H1 (cell line): ENCODE data around the gene MLNR. TPM values are rescaled to one million over a fixed set of nuclear protein-coding genes. Genes with fewer than 3 reads are reported as not detected.

Experiments used
- CTCF ChIA-PET: fragments of 300-600 bp; sonication (Branson Sonifier 250); formaldehyde crosslinking; loops from one replicate; lab custom pipeline; 2021; ENCODE audit not compliant: partially characterized antibody; lab: Charles Lee
- POLR2A ChIA-PET: fragments of 300-600 bp; sonication (Branson Sonifier 250); formaldehyde crosslinking; loops from one replicate; lab custom pipeline; 2021; ENCODE audit warnings: inconsistent platforms; ENCODE audit not compliant: partially characterized antibody; lab: Charles Lee
- DNase-seq, 2 experiments: peaks; one replicate each; pipeline versions ENCODE4 v3.0.0 to v3.0.0-alpha.2; 2010 to 2022; ENCODE audit warnings: low spot score in 2 of 2, low read depth in 1 of 2, mixed read lengths in 1 of 2
- FAIRE-seq: peaks from 2 replicates; lab custom pipeline; 2011; peaks lifted over from hg19 to GRCh38; lab: Jason Lieb, UNC
- H2AFZ ChIP-seq: 2 replicates; pipeline ENCODE4 v1.8.1; 2012; ENCODE audit warnings: low read length, inconsistent platforms
- H2AK5ac ChIP-seq: 2 replicates; pipeline ENCODE4 v1.6.1; 2013; ENCODE audit warnings: low read depth, low read length
- H2BK120ac ChIP-seq: replicated peaks from 2 replicates; pipeline ENCODE3; 2013; ENCODE audit warnings: low read depth, low read length, inconsistent platforms
- H2BK12ac ChIP-seq: 2 replicates; pipeline ENCODE4 v1.6.1; 2013; ENCODE audit warnings: low read depth, low read length
- H2BK15ac ChIP-seq: 2 replicates; pipeline ENCODE4 v1.6.1; 2013; ENCODE audit warnings: low read length
- H2BK20ac ChIP-seq: 2 replicates; pipeline ENCODE4 v1.6.1; 2013; ENCODE audit warnings: low read length
- H2BK5ac ChIP-seq: 2 replicates; pipeline ENCODE4 v1.6.1; 2013; ENCODE audit warnings: low read depth, low read length
- H3K14ac ChIP-seq: 2 replicates; pipeline ENCODE4 v1.6.1; 2013; ENCODE audit warnings: inconsistent platforms; ENCODE audit not compliant: insufficient read length
- H3K18ac ChIP-seq: 2 replicates; pipeline ENCODE4 v1.6.1; 2013; ENCODE audit warnings: low read length; ENCODE audit errors: extremely low read depth
- H3K23ac ChIP-seq: 2 replicates; pipeline ENCODE4 v1.6.1; 2013; ENCODE audit warnings: inconsistent platforms; ENCODE audit not compliant: insufficient read length
- H3K23me2 ChIP-seq: 2 replicates; pipeline ENCODE4 v1.6.1; 2013; ENCODE audit warnings: low read depth, low read length
- H3K27ac ChIP-seq: 2 replicates; pipeline ENCODE4 v1.6.1; 2011; ENCODE audit warnings: low read depth, low read length, inconsistent platforms
- H3K27me3 ChIP-seq, 4 experiments: replicated peaks in 1 of 4; 1 replicate in 1 of 4; 2 replicates in 3 of 4; pipeline versions ENCODE4 v1.6.1 to v1.8.1; 2011 to 2013; ENCODE audit warnings: low read length in 3 of 4, mild to moderate bottlenecking in 3 of 4, inconsistent platforms in 2 of 4, mixed read lengths in 2 of 4, moderate library complexity in 1 of 4; ENCODE audit not compliant: control insufficient read depth in 3 of 4, insufficient read depth in 3 of 4; ENCODE audit errors: extremely low read depth in 1 of 4
- H3K36me3 ChIP-seq, 4 experiments: 2 replicates each; pipeline versions ENCODE4 v1.6.1 to v1.8.1; 2011 to 2013; ENCODE audit warnings: mild to moderate bottlenecking in 4 of 4, low read length in 3 of 4, moderate library complexity in 2 of 4, control low read depth in 1 of 4, inconsistent platforms in 1 of 4; ENCODE audit not compliant: insufficient read depth in 4 of 4, control insufficient read depth in 2 of 4
- H3K4ac ChIP-seq: replicated peaks from 2 replicates; pipeline ENCODE3; 2013; ENCODE audit warnings: low read length, low read depth, mixed read lengths, inconsistent platforms; ENCODE audit not compliant: insufficient read length
- H3K4me1 ChIP-seq, 4 experiments: replicated peaks in 1 of 4; 1 replicate in 1 of 4; 2 replicates in 3 of 4; pipeline versions ENCODE4 v1.6.1 to v1.8.1; 2011 to 2013; ENCODE audit warnings: low read length in 3 of 4, inconsistent platforms in 2 of 4, mixed read lengths in 1 of 4; ENCODE audit not compliant: insufficient read depth in 4 of 4, control insufficient read depth in 3 of 4
- H3K4me2 ChIP-seq, 2 experiments: 2 replicates each; pipeline versions ENCODE4 v1.6.1 to v1.8.1; 2011 to 2013; ENCODE audit warnings: low read depth in 2 of 2, low read length in 2 of 2, control low read depth in 1 of 2, inconsistent platforms in 1 of 2, mild to moderate bottlenecking in 1 of 2; ENCODE audit not compliant: insufficient read depth in 1 of 2
- H3K4me3 ChIP-seq, 4 experiments: fragments of 200-600, 300-600 bp in 1 of 4; sonication (generic), shearing (Covaris generic), sonication (Bioruptor Twin) in 1 of 4; 2 replicates each; pipeline versions ENCODE4 v1.5.1 to v1.8.1; 2011 to 2016; ENCODE audit warnings: low read length in 4 of 4, low read depth in 3 of 4, control low read depth in 2 of 4, inconsistent platforms in 2 of 4, mild to moderate bottlenecking in 2 of 4, mixed read lengths in 1 of 4, moderate library complexity in 1 of 4; ENCODE audit not compliant: insufficient read depth in 2 of 4; ENCODE audit errors: extremely low read depth in 1 of 4
- H3K56ac ChIP-seq: replicated peaks from 2 replicates; pipeline ENCODE3; 2013; ENCODE audit warnings: low read depth, mild to moderate bottlenecking, mixed read lengths, low read length, inconsistent platforms; ENCODE audit not compliant: insufficient read length
- H3K79me1 ChIP-seq: 2 replicates; pipeline ENCODE4 v1.6.1; 2013; ENCODE audit warnings: low read depth, low read length, control low read depth
- H3K79me2 ChIP-seq, 2 experiments: 2 replicates each; pipeline versions ENCODE4 v1.6.1 to v1.8.1; 2012 to 2013; ENCODE audit warnings: low read length in 2 of 2, mild to moderate bottlenecking in 2 of 2, inconsistent platforms in 1 of 2; ENCODE audit not compliant: insufficient read depth in 2 of 2, control insufficient read depth in 1 of 2
- H3K9ac ChIP-seq, 4 experiments: replicated peaks in 1 of 4; 1 replicate in 1 of 4; 2 replicates in 3 of 4; pipeline versions ENCODE4 v1.6.1 to v1.8.1; 2011 to 2013; ENCODE audit warnings: low read depth in 3 of 4, low read length in 3 of 4, control low read depth in 2 of 4, mild to moderate bottlenecking in 2 of 4, moderate library complexity in 2 of 4, inconsistent platforms in 1 of 4; ENCODE audit errors: extremely low read depth in 1 of 4
- H3K9me3 ChIP-seq, 2 experiments: 2 replicates each; pipeline versions ENCODE4 v1.6.1 to v1.8.1; 2012 to 2013; ENCODE audit warnings: mild to moderate bottlenecking in 2 of 2, moderate library complexity in 2 of 2, control low read depth in 1 of 2, inconsistent platforms in 1 of 2, low read depth in 1 of 2, low read length in 1 of 2, mixed read lengths in 1 of 2; ENCODE audit not compliant: insufficient read depth in 2 of 2
- H4K20me1 ChIP-seq, 2 experiments: replicated peaks in 1 of 2; 2 replicates each; pipeline versions ENCODE3 to v1.8.1; 2011 to 2013; ENCODE audit warnings: inconsistent platforms in 2 of 2, low read length in 2 of 2, mild to moderate bottlenecking in 1 of 2; ENCODE audit not compliant: insufficient read depth in 2 of 2, control insufficient read depth in 1 of 2
- H4K5ac ChIP-seq: 2 replicates; pipeline ENCODE4 v1.6.1; 2013; ENCODE audit warnings: low read length, low read depth, mixed read lengths, inconsistent platforms; ENCODE audit not compliant: insufficient read length
- H4K8ac ChIP-seq: 2 replicates; pipeline ENCODE4 v1.8.0; 2013; ENCODE audit warnings: mild to moderate bottlenecking, moderate library complexity, low read length, inconsistent platforms; ENCODE audit not compliant: insufficient read depth; ENCODE audit errors: extremely low read depth
- H4K91ac ChIP-seq: replicated peaks from 2 replicates; pipeline ENCODE3; 2013; ENCODE audit warnings: low read length, mixed read lengths, inconsistent platforms; ENCODE audit not compliant: insufficient read length
- ATF2 ChIP-seq: IDR thresholded peaks from 2 replicates; pipeline ENCODE4 v1.6.1; 2012; ENCODE audit warnings: low read length, inconsistent platforms
- CBX8 ChIP-seq: fragments of 300-800, 300-1000 bp; sonication (generic); IDR thresholded peaks from 2 replicates; pipeline ENCODE4 v1.7.1; 2016; ENCODE audit warnings: low read depth, low read length, borderline replicate concordance
- CHD2 ChIP-seq: IDR thresholded peaks from 2 replicates; pipeline ENCODE4 v1.6.1; 2012; ENCODE audit warnings: low read length, improper control_type of control experiment
- E2F6 ChIP-seq: IDR thresholded peaks from 2 replicates; pipeline ENCODE4 v1.6.1; 2012; ENCODE audit warnings: inconsistent platforms
- KDM4A ChIP-seq: IDR thresholded peaks from one replicate; pipeline ENCODE4 v1.7.1; 2012; ENCODE audit warnings: low read depth, mild to moderate bottlenecking, moderate library complexity, low read length, inconsistent platforms; ENCODE audit not compliant: severe bottlenecking
- RBBP5 ChIP-seq: IDR thresholded peaks from 2 replicates; pipeline ENCODE4 v1.7.1; 2012; ENCODE audit warnings: low read depth, mild to moderate bottlenecking, inconsistent platforms, low read length, moderate library complexity, borderline replicate concordance
- RFX5 ChIP-seq: IDR thresholded peaks from 2 replicates; pipeline ENCODE4 v1.6.1; 2011; ENCODE audit warnings: low read depth, low read length, improper control_type of control experiment, borderline replicate concordance
- RNF2 ChIP-seq: fragments of 200-900, 300-1000 bp; sonication (generic); IDR thresholded peaks from 2 replicates; pipeline ENCODE4 v1.7.1; 2016; ENCODE audit warnings: borderline replicate concordance, low read depth, mild to moderate bottlenecking, antibody characterized with exemption, low read length; ENCODE audit not compliant: poor library complexity, severe bottlenecking; ENCODE audit errors: missing control alignments
- RXRA ChIP-seq: IDR thresholded peaks from 2 replicates; pipeline ENCODE4 v1.6.1; 2011; ENCODE audit warnings: low read depth, mild to moderate bottlenecking, low read length, moderate library complexity; ENCODE audit not compliant: insufficient read depth
- SRF ChIP-seq: IDR thresholded peaks from 2 replicates; pipeline ENCODE4 v1.6.1; 2011; ENCODE audit warnings: mild to moderate bottlenecking, low read depth, low read length, moderate library complexity
- ZNF274 ChIP-seq: IDR thresholded peaks from 2 replicates; pipeline ENCODE4 v1.7.0; 2012; ENCODE audit warnings: low read length, borderline replicate concordance; ENCODE audit errors: extremely low read depth
- WGBS, 2 experiments: shearing (Covaris generic) in 1 of 2; methylation state at CpG; one replicate each; pipeline versions ENCODE4 v1.1.6 to v1.1.7; 2013 to 2015; ENCODE audit warnings: low lambda C conversion rate in 2 of 2, mixed read lengths in 2 of 2, inconsistent platforms in 1 of 2, low coverage in 1 of 2, missing lambda C conversion rate in 1 of 2; ENCODE audit not compliant: insufficient replicate concordance in 2 of 2, insufficient coverage in 1 of 2, insufficient read length in 1 of 2; ENCODE audit errors: extremely low coverage in 1 of 2, missing lambda C conversion rate in 1 of 2; 5-methylcytosine and 5-hydroxymethylcytosine counted together
- polyA plus RNA-seq, 7 experiments: library from polyadenylated mRNA; depleted of rRNA in 3 of 7; stranded (reverse) in 5 of 7; unstranded in 2 of 7; fragments of >200 nt in 5 of 7; fragments of 200-250 nt in 2 of 7; gene quantifications; 1 replicate in 5 of 7; 2 replicates in 1 of 7; 4 replicates in 1 of 7; pipeline versions ENCODE4 v1.2.1 to v1.2.3, GENCODE V29; 2011 to 2013; ENCODE audit warnings: missing spikeins in 2 of 7, mixed read lengths in 2 of 7
- total RNA-seq: library from RNA; stranded (reverse); fragmentation: NEBNext Ultra II Directional; extraction: Animal tissue kit (Norgen Biotek cat#: 25700); gene quantifications from 2 replicates; pipeline ENCODE4 v1.2.1, GENCODE V29; 2021

MLNR gene
- total and polyA plus RNA-seq, 2 of the 8 experiments (the other 6 are each of a cell fraction or from before 2014, with no cell fraction given): 0.24 to 0.29 TPM

GRCh38 chr13:49253310-49253709 lies 33.2 kb downstream of the MLNR start:
- no peak overlapping the region for H3K4me3 ChIP-seq
- ChIA-PET POLR2A (interaction anchor here (1.0 kb wide), 1 partner anchor 16 kb away, joined by 3 read pairs; no protein-coding TSS in a partner anchor), CTCF (interaction anchor here (0.5 kb wide), 1 partner anchor 256 kb away, joined by 3 read pairs; no protein-coding TSS in a partner anchor)
- H2BK5ac ChIP-seq: no peak overlapping the region
- TF ChIP-seq KDM4A (no peak), CBX8 (no peak), RXRA (no peak), ATF2 (no peak), RNF2 (no peak), RBBP5 (no peak), CHD2 (no peak), SRF (no peak), E2F6 (no peak), ZNF274 (no peak), RFX5 (no peak)
- H3K79me1 ChIP-seq: no peaks in the 10 kb centered on the region; the same call in 1 of the 2 replicates
- H3K36me3 ChIP-seq: peaks cover 0 to 4% (median 0%) of the 10 kb centered on the region in 4 experiments; a peak in 1 of 8 replicates
- no peak overlapping the region for H4K91ac ChIP-seq
- no peak overlapping the region for H2BK15ac ChIP-seq
- no peak overlapping the region for H3K18ac ChIP-seq
- no peak for DNase-seq
- no peak overlapping the region for H2BK12ac ChIP-seq
- H3K4ac ChIP-seq: no peak overlapping the region
- no peaks in the 10 kb centered on the region for H4K20me1 ChIP-seq
- WGBS, 2 experiments: 91% methylated on average over 1 of the region's 1 CpG; no CpG with 5 or more reads in 1 of the 2 experiments
- no peaks in the 10 kb centered on the region for H3K27me3 ChIP-seq
- no peaks in the 10 kb centered on the region for H3K9me3 ChIP-seq
- no peaks in the 10 kb centered on the region for H3K4me1 ChIP-seq
- H3K4me2 ChIP-seq: no peak overlapping the region
- no peak overlapping the region for H3K9ac ChIP-seq
- H4K5ac ChIP-seq: no peak overlapping the region
- peaks cover 4% of the 10 kb centered on the region for H3K23me2 ChIP-seq
- no peak overlapping the region for H3K27ac ChIP-seq
- H4K8ac ChIP-seq: no peak overlapping the region
- no peaks in the 10 kb centered on the region for H3K79me2 ChIP-seq
- FAIRE-seq: no peak
- no peak overlapping the region for H2AFZ ChIP-seq
- H2BK20ac ChIP-seq: no peak overlapping the region
- no peak overlapping the region for H2BK120ac ChIP-seq
- no peak overlapping the region for H3K56ac ChIP-seq
- H3K23ac ChIP-seq: no peak overlapping the region
- H3K14ac ChIP-seq: no peak overlapping the region
- H2AK5ac ChIP-seq: no peak overlapping the region
